ENCODE results near the gene MCM3AP.

The MCM3AP gene

DNA sequence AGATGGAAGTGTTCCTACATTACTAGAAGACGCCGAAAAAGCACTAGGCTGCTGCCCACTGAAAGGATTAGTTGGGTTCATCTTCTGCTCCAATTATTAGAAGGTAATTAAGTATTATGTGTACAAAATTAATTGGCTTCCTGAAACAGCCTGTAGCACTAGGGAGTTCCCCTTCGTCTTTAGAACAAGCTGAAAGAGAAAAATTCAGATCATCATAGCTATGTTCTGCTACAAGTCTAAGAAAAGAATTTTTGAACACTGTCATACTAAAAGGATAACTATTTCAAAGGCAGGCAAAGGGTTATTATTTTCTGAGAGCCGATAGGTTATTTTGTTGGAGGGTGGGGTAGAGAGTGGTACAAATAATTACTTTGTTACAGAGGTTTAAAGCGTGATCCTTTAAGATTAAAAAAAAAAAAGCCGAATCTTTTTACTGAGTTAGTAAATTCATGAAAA is at the start of gene MCM3AP:
TSS of gene MCM3AP (minus strand) at position 406 of the 456 bp plus-strand sequence. CDS start at position 81, 325 bp downstream.
- TF ChIP-seq EP300 (IDR thresholded peaks at IDR 0.05; ENCODE audit: borderline replicate concordance) (no peak), RAD21 (IDR thresholded peaks at IDR 0.05; ENCODE audit: low read depth) (no peak), TEAD4 (IDR thresholded peaks at IDR 0.05) (no peak)

GRCh38 chr21:46334351-46335140 is 49.1 kb upstream of the MCM3AP start:
- TF ChIP-seq USF1 (IDR thresholded peaks at IDR 0.05) = no peak
- TF ChIP-seq CEBPB (IDR thresholded peaks at IDR 0.05) = no peak
- TF ChIP-seq, protein P1, sequence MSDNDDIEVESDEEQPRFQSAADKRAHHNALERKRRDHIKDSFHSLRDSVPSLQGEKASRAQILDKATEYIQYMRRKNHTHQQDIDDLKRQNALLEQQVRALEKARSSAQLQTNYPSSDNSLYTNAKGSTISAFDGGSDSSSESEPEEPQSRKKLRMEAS (IDR thresholded peaks at IDR 0.05) = no peak
- no peak for TF ChIP-seq TEAD4 (IDR thresholded peaks at IDR 0.05)
- TF ChIP-seq TCF12 (IDR thresholded peaks at IDR 0.05; ENCODE audit: low read depth) = no peak
- TF ChIP-seq CREB1 (IDR thresholded peaks at IDR 0.05; ENCODE audit: low read depth) = no peak
- TF ChIP-seq EP300 (IDR thresholded peaks at IDR 0.05; ENCODE audit: borderline replicate concordance) = no peak
- TF ChIP-seq REST (IDR thresholded peaks at IDR 0.05; ENCODE audit: low read depth) = no peak
- no peak for TF ChIP-seq NFIC (IDR thresholded peaks at IDR 0.05)
- TF ChIP-seq TAF1 (IDR thresholded peaks at IDR 0.05; ENCODE audit: low read depth) = no peak
- no peak for TF ChIP-seq EGR1 (IDR thresholded peaks at IDR 0.05)
- no peak for TF ChIP-seq YY1 (IDR thresholded peaks at IDR 0.05; ENCODE audit: low read depth)

GRCh38 chr21:46329796-46330195 is 44.4 kb upstream of the MCM3AP start:
- TF ChIP-seq CEBPB (IDR thresholded peaks at IDR 0.05) (no peak), ZBTB7A (IDR thresholded peaks at IDR 0.05; ENCODE audit: low read depth) (no peak), TAF1 (IDR thresholded peaks at IDR 0.05; ENCODE audit: low read depth) (no peak), CREB1 (IDR thresholded peaks at IDR 0.05; ENCODE audit: low read depth) (no peak)
- TF ChIP-seq, protein P1 (IDR thresholded peaks at IDR 0.05) = no peak

- TF ChIP-seq CREB1 (IDR thresholded peaks at IDR 0.05; ENCODE audit: low read depth) (no peak), USF1 (IDR thresholded peaks at IDR 0.05) (no peak), ZBTB7A (IDR thresholded peaks at IDR 0.05; ENCODE audit: low read depth) (no peak), TAF1 (IDR thresholded peaks at IDR 0.05; ENCODE audit: low read depth) (no peak), CEBPB (IDR thresholded peaks at IDR 0.05) (no peak), NFIC (IDR thresholded peaks at IDR 0.05) (no peak), YY1 (IDR thresholded peaks at IDR 0.05; ENCODE audit: low read depth) (no peak), EP300 (IDR thresholded peaks at IDR 0.05; ENCODE audit: borderline replicate concordance) (no peak), TEAD4 (IDR thresholded peaks at IDR 0.05) (no peak), REST (IDR thresholded peaks at IDR 0.05; ENCODE audit: low read depth) (no peak), EGR1 (IDR thresholded peaks at IDR 0.05) (no peak), TCF12 (IDR thresholded peaks at IDR 0.05; ENCODE audit: low read depth) (no peak)
- TF ChIP-seq, protein P1 (IDR thresholded peaks at IDR 0.05) = no peak
Measured at GRCh38 chr21:46328151-46328550, 42.7 kb upstream of the MCM3AP start.

DNA sequence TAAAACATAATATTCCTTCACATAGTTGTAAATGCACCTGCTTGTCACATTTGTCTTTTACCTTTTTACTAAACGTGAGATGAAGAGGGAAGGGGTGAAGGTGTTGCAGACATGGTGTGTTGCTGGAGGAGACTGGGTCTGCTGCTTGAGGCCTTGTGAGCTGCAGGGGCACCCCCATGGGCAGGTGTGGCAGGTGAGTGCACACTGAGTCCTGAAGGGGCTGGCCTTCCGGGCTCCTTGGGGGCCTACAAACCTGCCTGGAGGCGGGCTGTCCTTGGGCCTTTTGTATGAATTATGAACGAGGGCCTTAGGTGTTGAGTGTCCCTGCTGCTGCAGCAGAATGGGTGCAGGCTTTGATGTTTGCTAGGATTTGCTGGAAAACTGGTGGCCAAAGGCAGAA is 42.3 kb upstream of the MCM3AP start:
- no peak for TF ChIP-seq REST (IDR thresholded peaks at IDR 0.05; ENCODE audit: low read depth)
- TF ChIP-seq, protein P1 (IDR thresholded peaks at IDR 0.05) = no peak
- TF ChIP-seq TCF12 (IDR thresholded peaks at IDR 0.05; ENCODE audit: low read depth) = no peak
- no peak for TF ChIP-seq ZBTB7A (IDR thresholded peaks at IDR 0.05; ENCODE audit: low read depth)
- no peak for TF ChIP-seq RAD21 (IDR thresholded peaks at IDR 0.05; ENCODE audit: low read depth)
- TF ChIP-seq TAF1 (IDR thresholded peaks at IDR 0.05; ENCODE audit: low read depth) = no peak
- TF ChIP-seq TEAD4 (IDR thresholded peaks at IDR 0.05) = no peak
- TF ChIP-seq YY1 (IDR thresholded peaks at IDR 0.05; ENCODE audit: low read depth) = no peak

Measured in Ishikawa (cell line).